ENCODE results near the gene DLG5. TPM values are rescaled to one million over a fixed set of nuclear protein-coding genes. Genes with fewer than 3 reads are reported as not detected.
A peak's percentile ranks its signal among the peaks of the same experiment; 100 is the strongest.

DLG5 gene
- total RNA-seq, 1 donor from 2014 or later, result 64.5 TPM

DNA sequence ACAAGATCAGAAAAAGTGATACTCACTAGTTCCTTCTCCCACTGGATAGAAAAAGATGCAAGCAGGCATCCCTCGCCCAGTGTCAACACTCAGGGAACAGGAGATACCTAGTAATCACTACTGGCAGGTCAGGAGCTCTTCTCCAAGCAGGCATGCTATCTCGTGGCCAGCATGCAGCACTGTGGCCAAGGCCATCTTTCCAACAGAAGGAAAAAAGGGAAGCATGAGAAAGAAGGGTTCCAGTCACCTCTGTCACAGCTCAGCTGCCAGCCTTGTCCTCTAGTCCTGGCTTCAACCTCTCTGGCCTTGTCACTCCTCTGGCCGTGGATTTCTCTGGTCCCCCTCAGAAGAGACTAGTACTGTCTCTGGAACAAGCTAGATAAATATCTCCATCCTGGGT lies 45.3 kb downstream of the DLG5 start:
- no peak for DNase-seq (ENCODE audit: low spot score)
- no peak overlapping the region for H3K4me3 Mint-ChIP-seq (ENCODE audit: unreplicated experiment)
- H3K4me1 Mint-ChIP-seq (ENCODE audit: unreplicated experiment), result peaks cover 56% of the 10 kb centered on the region
- peaks cover 13% of the 10 kb centered on the region for H3K36me3 Mint-ChIP-seq (ENCODE audit: low read depth, unreplicated experiment)
- no peak overlapping the region for H3K27ac Mint-ChIP-seq (ENCODE audit: unreplicated experiment)
- H3K27me3 Mint-ChIP-seq (ENCODE audit: unreplicated experiment), result peaks cover 10% of the 10 kb centered on the region
- no peaks in the 10 kb centered on the region for H3K9me3 Mint-ChIP-seq (ENCODE audit: unreplicated experiment)
- TF ChIP-seq, protein P1, sequence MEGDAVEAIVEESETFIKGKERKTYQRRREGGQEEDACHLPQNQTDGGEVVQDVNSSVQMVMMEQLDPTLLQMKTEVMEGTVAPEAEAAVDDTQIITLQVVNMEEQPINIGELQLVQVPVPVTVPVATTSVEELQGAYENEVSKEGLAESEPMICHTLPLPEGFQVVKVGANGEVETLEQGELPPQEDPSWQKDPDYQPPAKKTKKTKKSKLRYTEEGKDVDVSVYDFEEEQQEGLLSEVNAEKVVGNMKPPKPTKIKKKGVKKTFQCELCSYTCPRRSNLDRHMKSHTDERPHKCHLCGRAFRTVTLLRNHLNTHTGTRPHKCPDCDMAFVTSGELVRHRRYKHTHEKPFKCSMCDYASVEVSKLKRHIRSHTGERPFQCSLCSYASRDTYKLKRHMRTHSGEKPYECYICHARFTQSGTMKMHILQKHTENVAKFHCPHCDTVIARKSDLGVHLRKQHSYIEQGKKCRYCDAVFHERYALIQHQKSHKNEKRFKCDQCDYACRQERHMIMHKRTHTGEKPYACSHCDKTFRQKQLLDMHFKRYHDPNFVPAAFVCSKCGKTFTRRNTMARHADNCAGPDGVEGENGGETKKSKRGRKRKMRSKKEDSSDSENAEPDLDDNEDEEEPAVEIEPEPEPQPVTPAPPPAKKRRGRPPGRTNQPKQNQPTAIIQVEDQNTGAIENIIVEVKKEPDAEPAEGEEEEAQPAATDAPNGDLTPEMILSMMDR (IDR thresholded peaks at IDR 0.05; ENCODE audit: unreplicated experiment), result no peak

DNA sequence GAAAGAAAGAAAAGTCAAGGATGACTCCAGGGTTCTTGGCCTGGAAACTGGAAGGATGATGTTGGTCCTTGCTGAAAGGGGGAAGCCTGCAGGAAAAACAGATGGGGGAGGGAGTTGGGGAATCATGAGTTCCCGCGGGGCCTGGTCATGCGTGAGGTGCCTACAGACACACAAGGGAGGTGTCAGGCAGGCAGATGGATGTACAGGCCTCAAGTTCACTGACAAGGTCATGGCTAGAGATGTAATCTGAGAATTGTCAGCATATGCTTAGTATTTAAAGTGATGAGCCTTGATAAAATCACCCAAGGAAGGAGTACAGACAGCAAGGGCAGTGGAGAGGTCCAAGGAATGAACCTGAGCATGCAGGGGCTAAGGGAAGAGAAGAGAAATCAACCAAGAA lies 46.8 kb downstream of the DLG5 start:
- H3K36me3 Mint-ChIP-seq (ENCODE audit: low read depth, unreplicated experiment), result peaks cover 13% of the 10 kb centered on the region
- peak overlapping the region; percentile 59 for H3K4me3 Mint-ChIP-seq (ENCODE audit: unreplicated experiment)
- DNase-seq (ENCODE audit: low spot score), result no peak
- no peaks in the 10 kb centered on the region for H3K9me3 Mint-ChIP-seq (ENCODE audit: unreplicated experiment)
- H3K4me1 Mint-ChIP-seq (ENCODE audit: unreplicated experiment), result peaks cover 45% of the 10 kb centered on the region
- H3K27me3 Mint-ChIP-seq (ENCODE audit: unreplicated experiment), result peaks cover 10% of the 10 kb centered on the region
- peak overlapping the region; percentile 49 for H3K27ac Mint-ChIP-seq (ENCODE audit: unreplicated experiment)
- TF ChIP-seq, protein P1 (IDR thresholded peaks at IDR 0.05; ENCODE audit: unreplicated experiment), result no peak

DNA sequence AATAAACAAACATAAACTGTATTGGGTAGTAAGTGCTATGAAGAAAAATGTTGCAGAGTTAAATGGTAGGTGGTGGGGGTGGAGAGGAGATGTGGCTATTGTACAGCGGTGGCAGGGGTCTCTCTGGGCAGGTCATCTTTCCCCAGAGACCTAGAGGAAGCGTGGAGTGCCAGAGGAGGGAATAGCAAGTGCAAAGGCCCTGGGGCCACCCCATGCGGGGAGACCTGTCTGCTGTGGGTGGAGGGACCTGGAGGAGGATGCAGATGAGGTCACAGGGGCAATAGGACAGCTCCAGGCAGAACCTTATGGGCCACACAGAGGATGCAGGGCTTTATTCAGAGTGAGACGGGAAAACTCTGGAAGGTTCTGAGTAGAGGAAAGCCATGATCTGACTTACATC lies 47.5 kb downstream of the DLG5 start:
- Mint-ChIP-seq H3K27me3 (ENCODE audit: unreplicated experiment) (peaks cover 10% of the 10 kb centered on the region), H3K4me3 (ENCODE audit: unreplicated experiment) (no peak overlapping the region), H3K36me3 (ENCODE audit: low read depth, unreplicated experiment) (peaks cover 13% of the 10 kb centered on the region), H3K9me3 (ENCODE audit: unreplicated experiment) (no peaks in the 10 kb centered on the region), H3K27ac (ENCODE audit: unreplicated experiment) (peak overlapping the region; percentile 87), H3K4me1 (ENCODE audit: unreplicated experiment) (peaks cover 51% of the 10 kb centered on the region)
- no peak for DNase-seq (ENCODE audit: low spot score)
- TF ChIP-seq, protein P1 (IDR thresholded peaks at IDR 0.05; ENCODE audit: unreplicated experiment), result no peak

DNA sequence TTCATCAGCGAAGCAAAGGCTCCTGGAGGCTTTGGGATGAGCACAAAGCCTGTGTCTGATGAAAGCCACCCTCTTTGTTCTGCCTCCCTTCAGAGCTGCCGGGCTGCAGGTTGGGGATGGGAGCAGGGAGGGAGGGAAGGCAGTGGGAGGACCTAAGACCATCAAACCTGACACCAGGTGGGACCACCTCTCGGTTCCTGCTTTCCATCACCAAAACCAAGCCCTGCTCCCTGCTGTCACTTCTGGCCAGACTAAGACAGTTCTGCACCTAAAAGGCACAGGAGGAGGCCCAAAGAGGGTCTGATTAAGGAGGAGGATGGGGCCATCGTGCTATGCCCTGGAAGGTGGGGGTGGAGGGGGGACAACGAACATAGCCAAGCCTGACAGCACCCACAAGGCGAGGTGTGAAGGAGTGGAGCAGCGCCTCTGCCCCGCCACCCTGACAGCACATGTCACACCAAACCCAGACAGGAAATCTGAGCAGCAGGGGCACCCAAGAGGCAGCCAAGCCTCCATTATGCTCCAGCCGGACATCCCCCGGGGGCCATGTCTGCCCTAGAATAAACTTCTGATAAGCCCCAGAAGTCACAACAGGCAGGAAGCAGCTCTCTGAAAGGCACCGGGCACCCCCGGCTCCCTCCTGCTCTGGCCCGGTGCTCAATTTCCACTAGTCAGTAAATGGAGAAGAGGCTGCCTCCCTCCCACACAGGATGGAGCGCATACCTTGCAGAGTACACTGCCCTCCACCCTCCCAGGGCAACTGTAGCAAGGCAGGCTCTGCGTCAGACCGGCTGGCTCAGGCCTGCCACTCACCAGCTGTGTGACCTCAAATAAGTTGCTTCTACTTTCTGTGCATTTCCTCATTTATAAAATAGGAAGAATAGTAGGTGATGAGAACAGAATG lies 48.9 kb downstream of the DLG5 start:
- DNase-seq (ENCODE audit: low spot score), result peak; percentile 70
- Mint-ChIP-seq H3K4me3 (ENCODE audit: unreplicated experiment) (no peak overlapping the region), H3K36me3 (ENCODE audit: low read depth, unreplicated experiment) (peaks cover 8% of the 10 kb centered on the region), H3K9me3 (ENCODE audit: unreplicated experiment) (no peaks in the 10 kb centered on the region), H3K27ac (ENCODE audit: unreplicated experiment) (peak overlapping the region; percentile 87), H3K4me1 (ENCODE audit: unreplicated experiment) (peaks cover 57% of the 10 kb centered on the region), H3K27me3 (ENCODE audit: unreplicated experiment) (peaks cover 15% of the 10 kb centered on the region)
- TF ChIP-seq, protein P1 (IDR thresholded peaks at IDR 0.05; ENCODE audit: unreplicated experiment), result no peak

DNA sequence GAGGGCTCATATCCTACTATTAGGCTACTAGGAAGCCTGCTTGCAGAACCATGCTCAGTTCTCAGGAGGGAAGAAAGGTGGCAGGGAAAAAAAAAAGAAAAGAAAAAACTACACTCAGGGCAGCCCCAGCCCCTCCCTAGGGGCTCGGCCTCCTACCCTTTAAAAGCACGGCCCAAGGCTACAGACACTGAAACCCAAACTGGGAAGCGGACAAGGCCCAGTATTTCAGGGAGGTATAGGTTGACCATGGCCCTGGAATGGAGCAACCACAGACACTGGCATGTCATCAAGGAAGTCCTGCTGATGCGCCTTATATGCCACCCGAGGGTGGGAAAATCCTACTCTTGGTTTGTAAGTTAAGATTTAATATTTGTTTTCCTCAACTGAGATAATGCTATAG lies 50.8 kb downstream of the DLG5 start:
- TF ChIP-seq, protein P1 (IDR thresholded peaks at IDR 0.05; ENCODE audit: unreplicated experiment), result no peak
- no peak overlapping the region for H3K4me3 Mint-ChIP-seq (ENCODE audit: unreplicated experiment)
- peaks cover 19% of the 10 kb centered on the region for H3K36me3 Mint-ChIP-seq (ENCODE audit: low read depth, unreplicated experiment)
- H3K27ac Mint-ChIP-seq (ENCODE audit: unreplicated experiment), result peak overlapping the region; percentile 24
- H3K27me3 Mint-ChIP-seq (ENCODE audit: unreplicated experiment), result peaks cover 14% of the 10 kb centered on the region
- H3K4me1 Mint-ChIP-seq (ENCODE audit: unreplicated experiment), result peaks cover 61% of the 10 kb centered on the region
- H3K9me3 Mint-ChIP-seq (ENCODE audit: unreplicated experiment), result no peaks in the 10 kb centered on the region
- no peak for DNase-seq (ENCODE audit: low spot score)

All from endothelial cell (in vitro differentiated cells).